SK-N-SH treated with all-trans-retinoic acid at 6 μM for 48 hours (cell line): Measurements from ENCODE around the gene PTRH1.

Experiments
- ATAC-seq: fragments of 200-7000 bp; cut with Tn5 transposase; 3 replicates; pipeline ENCODE4 v1.9.1; 2020; ENCODE audit warnings: mild to moderate bottlenecking, moderate library complexity
- ARNTL ChIP-seq: fragments of 450-650 bp; formaldehyde crosslinking; IDR thresholded peaks from 2 replicates; pipeline ENCODE4 v1.5.0; 2020; ENCODE audit warnings: low read depth, mild to moderate bottlenecking, moderate library complexity, borderline replicate concordance
- CSDC2 ChIP-seq: fragments of 250-450 bp; sonication (Bioruptor Pico); IDR thresholded peaks from 2 replicates; pipeline ENCODE4 v1.5.0; 2020; ENCODE audit warnings: mild to moderate bottlenecking, moderate library complexity
- ESRRG ChIP-seq: fragments of 250-450 bp; sonication (Bioruptor Pico); IDR thresholded peaks from 2 replicates; pipeline ENCODE4 v1.6.1; 2021; ENCODE audit warnings: mild to moderate bottlenecking
- GLIS3 ChIP-seq: fragments of 250-450 bp; sonication (Bioruptor Pico); IDR thresholded peaks from 2 replicates; pipeline ENCODE4 v1.5.0; 2020; ENCODE audit warnings: mild to moderate bottlenecking, moderate library complexity
- ISL1 ChIP-seq: fragments of 250-450 bp; sonication (Bioruptor Pico); IDR thresholded peaks from 2 replicates; pipeline ENCODE4 v2.1.2; 2022; ENCODE audit warnings: mild to moderate bottlenecking, moderate library complexity
- PPARA ChIP-seq: fragments of 250-450 bp; sonication (Bioruptor Pico); IDR thresholded peaks from 2 replicates; pipeline ENCODE4 v1.5.0; 2020; ENCODE audit warnings: mild to moderate bottlenecking, borderline replicate concordance
- RARB ChIP-seq: fragments of 250-450 bp; sonication (Bioruptor Pico); IDR thresholded peaks from 2 replicates; pipeline ENCODE4 v1.8.0; 2021; ENCODE audit warnings: mild to moderate bottlenecking, moderate library complexity
- SNAI2 ChIP-seq: fragments of 250-450 bp; sonication (Bioruptor Pico); IDR thresholded peaks from 2 replicates; pipeline ENCODE4 v1.5.0; 2020; ENCODE audit warnings: mild to moderate bottlenecking, moderate library complexity
- TCF4 ChIP-seq: fragments of 250-450 bp; sonication (Bioruptor Pico); IDR thresholded peaks from 2 replicates; pipeline ENCODE4 v1.8.0; 2021; ENCODE audit warnings: mild to moderate bottlenecking, moderate library complexity, borderline replicate concordance
- TOX ChIP-seq: fragments of 250-450 bp; sonication (Bioruptor Pico); IDR thresholded peaks from 2 replicates; pipeline ENCODE4 v1.8.0; 2021; ENCODE audit warnings: mild to moderate bottlenecking, moderate library complexity, borderline replicate concordance
- ZC3H10 ChIP-seq: fragments of 250-450 bp; sonication (Bioruptor Pico); IDR thresholded peaks from 2 replicates; pipeline ENCODE4 v1.5.1; 2021; ENCODE audit warnings: mild to moderate bottlenecking, moderate library complexity
- ZFP3 ChIP-seq: fragments of 250-450 bp; sonication (Bioruptor Pico); IDR thresholded peaks from 2 replicates; pipeline ENCODE4 v1.5.0; 2020; ENCODE audit warnings: mild to moderate bottlenecking, moderate library complexity
- ZFP30 ChIP-seq: fragments of 450-650 bp; formaldehyde crosslinking; IDR thresholded peaks from 2 replicates; pipeline ENCODE4 v1.5.0; 2022; ENCODE audit warnings: mild to moderate bottlenecking, moderate library complexity
- ZNF565 ChIP-seq: fragments of 450-650 bp; formaldehyde crosslinking; conservative IDR thresholded peaks from 2 replicates; pipeline ENCODE4 v1.5.0; 2020; ENCODE audit warnings: low read depth, mild to moderate bottlenecking, moderate library complexity
- ZNF70 ChIP-seq: fragments of 450-650 bp; formaldehyde crosslinking; IDR thresholded peaks from 2 replicates; pipeline ENCODE4 v1.5.0; 2020; ENCODE audit warnings: mild to moderate bottlenecking, moderate library complexity
- ZNF8 ChIP-seq: fragments of 450-650 bp; formaldehyde crosslinking; IDR thresholded peaks from 2 replicates; pipeline ENCODE4 v1.5.0; 2020; ENCODE audit warnings: mild to moderate bottlenecking, moderate library complexity
- TF ChIP-seq, protein P1 (sequence below): fragments of 250-450 bp; sonication (Bioruptor Pico); IDR thresholded peaks from 2 replicates; pipeline ENCODE4 v1.8.0; 2021; ENCODE audit warnings: low read depth, mild to moderate bottlenecking, moderate library complexity, borderline replicate concordance
- TF ChIP-seq, protein P2 (sequence below): fragments of 250-450 bp; sonication (Bioruptor Pico); IDR thresholded peaks from 2 replicates; pipeline ENCODE4 v1.5.0; 2020; ENCODE audit warnings: mild to moderate bottlenecking, moderate library complexity
- TF ChIP-seq, protein P3 (sequence below): fragments of 250-450 bp; sonication (Bioruptor Pico); IDR thresholded peaks from 2 replicates; pipeline ENCODE4 v1.8.0; 2020; ENCODE audit warnings: mild to moderate bottlenecking, moderate library complexity, borderline replicate concordance
- TF ChIP-seq, protein P4 (sequence below): fragments of 250-450 bp; sonication (Bioruptor Pico); IDR thresholded peaks from 2 replicates; pipeline ENCODE4 v1.5.1; 2020; ENCODE audit warnings: low read depth, mild to moderate bottlenecking, moderate library complexity

PTRH1 gene

DNA sequence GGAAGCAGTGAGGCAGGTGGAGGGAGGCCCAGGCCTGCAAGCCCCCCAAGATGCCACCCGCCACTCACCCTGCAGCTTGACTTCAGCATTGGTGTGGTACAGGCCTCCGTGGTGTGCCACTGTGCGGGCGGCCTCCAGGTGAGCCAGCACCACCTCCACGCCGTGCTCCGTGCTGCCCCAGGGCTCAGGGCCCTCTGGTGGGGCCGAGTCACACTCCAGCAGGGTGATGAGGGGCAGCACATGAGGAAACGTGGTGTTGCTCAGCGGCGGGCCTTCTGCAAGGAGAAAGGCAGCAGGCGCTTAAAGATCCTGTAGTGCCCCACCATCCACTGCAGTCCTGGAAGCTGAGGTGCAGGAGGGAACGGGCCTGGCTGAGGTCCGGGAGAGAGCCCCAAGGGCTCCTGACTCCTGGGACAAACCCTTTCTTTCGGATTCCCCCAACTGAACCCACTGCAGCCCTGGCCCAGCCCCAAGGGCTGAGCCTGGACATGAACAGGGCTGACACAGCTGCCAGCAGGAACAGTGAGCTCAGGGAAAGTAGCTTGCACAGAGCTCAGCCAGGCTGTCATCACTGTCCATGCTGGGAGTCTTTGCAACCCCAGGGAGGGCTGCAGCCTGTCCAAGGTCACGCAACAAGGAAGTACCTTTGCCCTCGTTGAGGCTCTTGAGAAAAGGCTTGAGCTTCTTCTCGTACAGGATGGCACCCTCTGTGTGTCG, 24.3 kb upstream of the PTRH1 start:
- ATAC-seq: no peak
- TF ChIP-seq, protein P1, sequence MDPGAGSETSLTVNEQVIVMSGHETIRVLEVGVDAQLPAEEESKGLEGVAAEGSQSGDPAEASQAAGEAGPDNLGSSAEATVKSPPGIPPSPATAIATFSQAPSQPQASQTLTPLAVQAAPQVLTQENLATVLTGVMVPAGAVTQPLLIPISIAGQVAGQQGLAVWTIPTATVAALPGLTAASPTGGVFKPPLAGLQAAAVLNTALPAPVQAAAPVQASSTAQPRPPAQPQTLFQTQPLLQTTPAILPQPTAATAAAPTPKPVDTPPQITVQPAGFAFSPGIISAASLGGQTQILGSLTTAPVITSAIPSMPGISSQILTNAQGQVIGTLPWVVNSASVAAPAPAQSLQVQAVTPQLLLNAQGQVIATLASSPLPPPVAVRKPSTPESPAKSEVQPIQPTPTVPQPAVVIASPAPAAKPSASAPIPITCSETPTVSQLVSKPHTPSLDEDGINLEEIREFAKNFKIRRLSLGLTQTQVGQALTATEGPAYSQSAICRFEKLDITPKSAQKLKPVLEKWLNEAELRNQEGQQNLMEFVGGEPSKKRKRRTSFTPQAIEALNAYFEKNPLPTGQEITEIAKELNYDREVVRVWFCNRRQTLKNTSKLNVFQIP (CRISPR knock-in tag): no peak
- TF ChIP-seq ZNF565 (CRISPR knock-in tag): no peak
- TF ChIP-seq, protein P2, sequence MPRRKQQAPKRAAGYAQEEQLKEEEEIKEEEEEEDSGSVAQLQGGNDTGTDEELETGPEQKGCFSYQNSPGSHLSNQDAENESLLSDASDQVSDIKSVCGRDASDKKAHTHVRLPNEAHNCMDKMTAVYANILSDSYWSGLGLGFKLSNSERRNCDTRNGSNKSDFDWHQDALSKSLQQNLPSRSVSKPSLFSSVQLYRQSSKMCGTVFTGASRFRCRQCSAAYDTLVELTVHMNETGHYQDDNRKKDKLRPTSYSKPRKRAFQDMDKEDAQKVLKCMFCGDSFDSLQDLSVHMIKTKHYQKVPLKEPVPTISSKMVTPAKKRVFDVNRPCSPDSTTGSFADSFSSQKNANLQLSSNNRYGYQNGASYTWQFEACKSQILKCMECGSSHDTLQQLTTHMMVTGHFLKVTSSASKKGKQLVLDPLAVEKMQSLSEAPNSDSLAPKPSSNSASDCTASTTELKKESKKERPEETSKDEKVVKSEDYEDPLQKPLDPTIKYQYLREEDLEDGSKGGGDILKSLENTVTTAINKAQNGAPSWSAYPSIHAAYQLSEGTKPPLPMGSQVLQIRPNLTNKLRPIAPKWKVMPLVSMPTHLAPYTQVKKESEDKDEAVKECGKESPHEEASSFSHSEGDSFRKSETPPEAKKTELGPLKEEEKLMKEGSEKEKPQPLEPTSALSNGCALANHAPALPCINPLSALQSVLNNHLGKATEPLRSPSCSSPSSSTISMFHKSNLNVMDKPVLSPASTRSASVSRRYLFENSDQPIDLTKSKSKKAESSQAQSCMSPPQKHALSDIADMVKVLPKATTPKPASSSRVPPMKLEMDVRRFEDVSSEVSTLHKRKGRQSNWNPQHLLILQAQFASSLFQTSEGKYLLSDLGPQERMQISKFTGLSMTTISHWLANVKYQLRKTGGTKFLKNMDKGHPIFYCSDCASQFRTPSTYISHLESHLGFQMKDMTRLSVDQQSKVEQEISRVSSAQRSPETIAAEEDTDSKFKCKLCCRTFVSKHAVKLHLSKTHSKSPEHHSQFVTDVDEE (CRISPR knock-in tag): no peak
- no peak for TF ChIP-seq RARB (CRISPR knock-in tag)
- TF ChIP-seq PPARA (CRISPR knock-in tag): no peak
- no peak for TF ChIP-seq ZNF8 (CRISPR knock-in tag)
- TF ChIP-seq TOX (CRISPR knock-in tag): no peak
- no peak for TF ChIP-seq CSDC2 (CRISPR knock-in tag)
- no peak for TF ChIP-seq ZC3H10 (CRISPR knock-in tag)
- TF ChIP-seq, protein P3, sequence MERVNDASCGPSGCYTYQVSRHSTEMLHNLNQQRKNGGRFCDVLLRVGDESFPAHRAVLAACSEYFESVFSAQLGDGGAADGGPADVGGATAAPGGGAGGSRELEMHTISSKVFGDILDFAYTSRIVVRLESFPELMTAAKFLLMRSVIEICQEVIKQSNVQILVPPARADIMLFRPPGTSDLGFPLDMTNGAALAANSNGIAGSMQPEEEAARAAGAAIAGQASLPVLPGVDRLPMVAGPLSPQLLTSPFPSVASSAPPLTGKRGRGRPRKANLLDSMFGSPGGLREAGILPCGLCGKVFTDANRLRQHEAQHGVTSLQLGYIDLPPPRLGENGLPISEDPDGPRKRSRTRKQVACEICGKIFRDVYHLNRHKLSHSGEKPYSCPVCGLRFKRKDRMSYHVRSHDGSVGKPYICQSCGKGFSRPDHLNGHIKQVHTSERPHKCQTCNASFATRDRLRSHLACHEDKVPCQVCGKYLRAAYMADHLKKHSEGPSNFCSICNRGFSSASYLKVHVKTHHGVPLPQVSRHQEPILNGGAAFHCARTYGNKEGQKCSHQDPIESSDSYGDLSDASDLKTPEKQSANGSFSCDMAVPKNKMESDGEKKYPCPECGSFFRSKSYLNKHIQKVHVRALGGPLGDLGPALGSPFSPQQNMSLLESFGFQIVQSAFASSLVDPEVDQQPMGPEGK (CRISPR knock-in tag): no peak
- no peak for TF ChIP-seq SNAI2 (CRISPR knock-in tag)
- no peak for TF ChIP-seq ZFP30
- TF ChIP-seq ZFP3 (CRISPR knock-in tag): no peak
- no peak for TF ChIP-seq ESRRG (CRISPR knock-in tag)
- TF ChIP-seq, protein P4, sequence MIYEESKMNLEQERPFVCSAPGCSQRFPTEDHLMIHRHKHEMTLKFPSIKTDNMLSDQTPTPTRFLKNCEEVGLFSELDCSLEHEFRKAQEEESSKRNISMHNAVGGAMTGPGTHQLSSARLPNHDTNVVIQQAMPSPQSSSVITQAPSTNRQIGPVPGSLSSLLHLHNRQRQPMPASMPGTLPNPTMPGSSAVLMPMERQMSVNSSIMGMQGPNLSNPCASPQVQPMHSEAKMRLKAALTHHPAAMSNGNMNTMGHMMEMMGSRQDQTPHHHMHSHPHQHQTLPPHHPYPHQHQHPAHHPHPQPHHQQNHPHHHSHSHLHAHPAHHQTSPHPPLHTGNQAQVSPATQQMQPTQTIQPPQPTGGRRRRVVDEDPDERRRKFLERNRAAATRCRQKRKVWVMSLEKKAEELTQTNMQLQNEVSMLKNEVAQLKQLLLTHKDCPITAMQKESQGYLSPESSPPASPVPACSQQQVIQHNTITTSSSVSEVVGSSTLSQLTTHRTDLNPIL: no peak
- TF ChIP-seq ISL1 (CRISPR knock-in tag): no peak
- TF ChIP-seq TCF4 (CRISPR knock-in tag): no peak

DNA sequence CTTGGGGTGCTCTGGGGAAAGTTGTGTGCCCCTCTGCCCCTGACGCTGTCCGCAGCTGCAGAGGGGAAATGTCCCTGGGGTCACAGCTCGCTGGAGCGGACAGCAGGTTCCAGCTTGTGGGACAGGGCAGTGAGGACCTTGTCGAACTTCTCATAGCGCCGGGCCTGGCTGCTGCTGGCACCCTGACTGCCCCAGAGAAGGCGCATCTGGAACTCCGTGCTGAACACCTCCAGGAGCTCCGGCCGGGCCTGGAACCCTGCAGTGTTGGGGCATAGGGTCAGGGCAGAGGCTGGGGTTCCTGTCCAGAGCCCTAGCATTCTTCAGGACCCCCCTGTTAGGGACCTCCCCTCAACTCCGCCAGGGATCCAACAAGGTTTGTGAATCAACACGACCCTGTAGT, 23.2 kb upstream of the PTRH1 start:
- TF ChIP-seq SNAI2 (CRISPR knock-in tag) (no peak), ZNF70 (CRISPR knock-in tag) (no peak), ARNTL (CRISPR knock-in tag) (no peak), GLIS3 (no peak), RARB (CRISPR knock-in tag) (no peak)
- no peak for ATAC-seq

DNA sequence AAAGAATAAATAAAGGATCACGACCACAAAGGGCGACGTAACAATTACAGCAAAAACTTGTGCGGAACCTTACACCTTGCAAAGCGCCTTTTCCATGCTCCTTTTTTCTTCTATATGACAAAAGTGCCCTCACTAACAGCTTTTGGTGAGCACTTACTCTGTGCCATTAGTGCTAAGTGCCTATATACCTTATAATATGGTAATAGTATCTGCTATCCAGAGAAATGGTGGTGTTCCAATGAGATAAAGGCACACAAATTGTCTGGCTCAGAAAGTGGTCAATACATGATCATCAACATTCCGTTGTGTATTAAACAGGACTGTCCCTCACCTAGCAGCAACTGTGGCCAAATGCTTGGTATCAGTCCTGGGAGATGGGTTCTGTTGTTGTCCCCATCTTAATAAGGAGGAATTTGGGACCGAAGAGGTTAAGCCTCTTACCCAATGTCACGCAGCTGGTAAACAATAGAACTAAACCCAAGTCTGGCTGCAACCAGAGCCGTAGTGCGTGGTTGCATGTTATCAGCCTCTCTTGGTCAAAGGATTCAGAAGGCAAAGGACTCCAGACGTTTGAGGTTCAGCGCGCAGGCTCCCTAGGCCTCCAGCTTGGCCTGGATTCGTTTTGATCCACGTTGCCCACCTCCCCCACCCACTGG, 20.2 kb upstream of the PTRH1 start:
- no peak for TF ChIP-seq RARB (CRISPR knock-in tag)
- ATAC-seq: no peak
